GM12878 (cell line): ENCODE measurements around the gene NFASC. TPM values are rescaled to one million over a fixed set of nuclear protein-coding genes. Genes with fewer than 3 reads are reported as not detected.

ENCODE experiments used
- ATAC-seq: fragments of 200-7000 bp; cut with Tn5 transposase; 3 replicates; pipeline ENCODE4 v1.9.1; 2020; ENCODE audit warnings: mild to moderate bottlenecking, moderate library complexity
- BruUV-seq: library from RNA; stranded (reverse); fragments of 400-500 nt; replicated peaks from 2 replicates; lab custom pipeline; 2021; lab: Mats Ljungman, UMichigan
- CTCF ChIA-PET: fragments of 300-600 bp; sonication (Branson Sonifier 250); formaldehyde crosslinking; extraction: SDS; loops from one replicate; lab custom pipeline; 2021; ENCODE audit warnings: inconsistent platforms; lab: Yijun Ruan, JAX
- POLR2A ChIA-PET: fragments of 350-600 bp; formaldehyde crosslinking; extraction: SDS; loops from one replicate; lab custom pipeline; 2021; ENCODE audit warnings: inconsistent platforms; lab: Charles Lee
- RAD21 ChIA-PET: fragments of 300-600 bp; sonication (Branson Sonifier 250); formaldehyde crosslinking; loops from one replicate; lab custom pipeline; 2023; ENCODE audit warnings: antibody characterized with exemption; ENCODE audit not compliant: unreplicated experiment; lab: Charles Lee
- SMC1A ChIA-PET: fragments of 300-600 bp; sonication (Branson Sonifier 250); formaldehyde crosslinking; loops from one replicate; lab custom pipeline; 2023; ENCODE audit not compliant: unreplicated experiment, uncharacterized antibody; lab: Charles Lee
- DNase-seq: peaks from one replicate; pipeline ENCODE4 v3.0.0-alpha.2; 2011; ENCODE audit warnings: low read depth, low spot score
- FAIRE-seq: peaks from 3 replicates; lab custom pipeline; 2011; peaks lifted over from hg19 to GRCh38; lab: Jason Lieb, UNC
- H2AFZ ChIP-seq: 2 replicates; pipeline ENCODE4 v1.6.0; 2011; ENCODE audit warnings: low read depth, low read length, control low read depth; ENCODE audit not compliant: control insufficient read depth
- H3K27ac ChIP-seq: 2 replicates; pipeline ENCODE4 v1.5.1; 2011; ENCODE audit warnings: control low read depth; ENCODE audit not compliant: control insufficient read depth, insufficient read depth
- H3K27me3 ChIP-seq, 2 experiments: replicated peaks in 1 of 2; 2 replicates each; pipeline versions ENCODE4 v1.6.0 to v1.6.1; 2011; ENCODE audit warnings: low read length in 1 of 2; ENCODE audit not compliant: control insufficient read depth in 2 of 2, insufficient read depth in 2 of 2
- H3K36me3 ChIP-seq, 2 experiments: 2 replicates each; pipeline ENCODE4 v1.5.1; 2011; ENCODE audit warnings: low read length in 1 of 2; ENCODE audit not compliant: control insufficient read depth in 2 of 2, insufficient read depth in 2 of 2
- H3K4me1 ChIP-seq: 2 replicates; pipeline ENCODE4 v1.6.1; 2011; ENCODE audit warnings: mild to moderate bottlenecking, low read length, moderate library complexity, mixed read lengths; ENCODE audit not compliant: control insufficient read depth, insufficient read depth
- H3K4me2 ChIP-seq: 2 replicates; pipeline ENCODE4 v1.6.0; 2011; ENCODE audit warnings: control low read depth; ENCODE audit not compliant: control insufficient read depth, insufficient read depth
- H3K4me3 ChIP-seq: fragments of 200-600 bp; sonication (generic); 2 replicates; pipeline ENCODE4 v1.5.1; 2016
- H3K79me2 ChIP-seq: 2 replicates; pipeline ENCODE4 v1.6.0; 2011; ENCODE audit warnings: low read length; ENCODE audit not compliant: control insufficient read depth, insufficient read depth
- H3K9ac ChIP-seq: 2 replicates; pipeline ENCODE4 v1.8.0; 2011; ENCODE audit warnings: low read length, control low read depth, mixed read lengths; ENCODE audit not compliant: control insufficient read depth, insufficient read depth
- H3K9me3 ChIP-seq: replicated peaks from 3 replicates; pipeline ENCODE4 v1.5.1; 2011; ENCODE audit warnings: mild to moderate bottlenecking, low read length; ENCODE audit not compliant: control insufficient read depth, insufficient read depth
- H4K20me1 ChIP-seq: 2 replicates; pipeline ENCODE4 v1.6.0; 2011; ENCODE audit not compliant: control insufficient read depth, insufficient read depth
- CHD1 ChIP-seq: IDR thresholded peaks from 2 replicates; pipeline ENCODE4 v1.6.1; 2012; ENCODE audit warnings: low read depth, low read length, improper control_type of control experiment
- EP300 ChIP-seq, 2 experiments: fragments of 150-350 bp in 1 of 2; IDR thresholded peaks; 2 replicates each; pipeline ENCODE4 v1.6.1; 2011 to 2012; ENCODE audit warnings: low read depth in 2 of 2, low read length in 2 of 2, borderline replicate concordance in 1 of 2, improper control_type of control experiment in 1 of 2, inconsistent platforms in 1 of 2; ENCODE audit not compliant: control insufficient read depth in 1 of 2
- HDGF ChIP-seq: fragments of 450-650 bp; IDR thresholded peaks from 2 replicates; pipeline ENCODE4 v1.6.1; 2016; ENCODE audit warnings: antibody characterized with exemption
- IKZF2 ChIP-seq, 2 experiments: fragments of 450-650 bp; IDR thresholded peaks; 2 replicates each; pipeline ENCODE4 v1.6.1; 2017; ENCODE audit warnings: mild to moderate bottlenecking in 2 of 2, moderate library complexity in 2 of 2
- KLF5 ChIP-seq: fragments of 450-650 bp; IDR thresholded peaks from 2 replicates; pipeline ENCODE4 v1.6.1; 2014; ENCODE audit warnings: mild to moderate bottlenecking; ENCODE audit not compliant: partially characterized antibody
- LARP7 ChIP-seq: fragments of 450-650 bp; IDR thresholded peaks from 2 replicates; pipeline ENCODE4 v1.6.1; 2017; ENCODE audit warnings: mild to moderate bottlenecking
- NFXL1 ChIP-seq: fragments of 450-650 bp; IDR thresholded peaks from 2 replicates; pipeline ENCODE4 v1.6.1; 2017; ENCODE audit warnings: antibody characterized with exemption, mild to moderate bottlenecking, borderline replicate concordance
- NR2C1 ChIP-seq: fragments of 450-650 bp; IDR thresholded peaks from 2 replicates; pipeline ENCODE4 v1.6.1; 2017; ENCODE audit warnings: antibody characterized with exemption, mild to moderate bottlenecking, moderate library complexity
- PAX5 ChIP-seq: IDR thresholded peaks from 2 replicates; pipeline ENCODE4 v1.6.1; 2011; ENCODE audit warnings: low read depth, low read length, borderline replicate concordance
- RBBP5 ChIP-seq: fragments of 200-600 bp; sonication (generic); conservative IDR thresholded peaks from 2 replicates; pipeline ENCODE4 v1.6.1; 2016
- SMAD5 ChIP-seq: IDR thresholded peaks from 2 replicates; pipeline ENCODE4 v1.6.1; 2016; ENCODE audit warnings: antibody characterized with exemption, low read depth
- SMARCA5 ChIP-seq: fragments of 450-650 bp; IDR thresholded peaks from 2 replicates; pipeline ENCODE4 v1.6.1; 2017; ENCODE audit warnings: mild to moderate bottlenecking
- WGBS: methylation state at CpG from one replicate; pipeline ENCODE4 v1.1.6; 2016; ENCODE audit warnings: low lambda C conversion rate; ENCODE audit not compliant: insufficient replicate concordance, insufficient coverage; ENCODE audit errors: missing lambda C conversion rate; 5-methylcytosine and 5-hydroxymethylcytosine counted together
- in situ Hi-C: fragments of 300-500 bp; cut with MboI; formaldehyde crosslinking; loops from 9 replicates; pipeline ENCODE4 v1.14.3; 2018; ENCODE audit warnings: mixed read lengths
- intact Hi-C: fragments of 100-400 bp; cut with micrococcal nuclease; formaldehyde crosslinking; loops from one replicate; pipeline ENCODE4 v1.14.2; 2022; ENCODE audit not compliant: unreplicated experiment
- polyA plus RNA-seq, 11 experiments: library from polyadenylated mRNA; depleted of rRNA in 4 of 11; unstranded in 6 of 11; stranded (reverse) in 5 of 11; fragments of >200 nt; fragmentation: Nextera tagmentation in 4 of 11; fragmentation: Illumina TruSeq in 1 of 11; extraction: Ambion mirVana in 4 of 11; extraction: Trizol in 1 of 11; gene quantifications; 1 replicate in 1 of 11; 2 replicates in 10 of 11; pipeline versions ENCODE4 v1.2.1 to v1.2.3, GENCODE V29; 2011 to 2016; ENCODE audit warnings: inconsistent platforms in 2 of 11, missing spikeins in 2 of 11, low read depth in 1 of 11
- total RNA-seq, 4 experiments: library from RNA; depleted of rRNA in 3 of 4; stranded (reverse); fragments of >200 nt in 3 of 4; fragmentation: Illumina TruSeq in 1 of 4; extraction: Trizol in 1 of 4; gene quantifications; 2 replicates each; pipeline versions ENCODE4 v1.2.1 to v1.2.3, GENCODE V29; 2013 to 2021
- TF ChIP-seq, protein P1 (sequence below): fragments of 450-650 bp; conservative IDR thresholded peaks from 2 replicates; pipeline ENCODE4 v1.6.1; 2017; ENCODE audit warnings: mild to moderate bottlenecking, moderate library complexity
- TF ChIP-seq, protein P2 (sequence below): fragments of 450-650 bp; IDR thresholded peaks from 2 replicates; pipeline ENCODE4 v1.6.1; 2017; ENCODE audit warnings: mild to moderate bottlenecking, moderate library complexity

NFASC gene
- total and polyA plus RNA-seq, 10 of the 15 experiments (the other 5 are each of a cell fraction or from before 2014, with no cell fraction given), result 0.04 to 0.31 (median 0.12) TPM; not detected in 4

DNA sequence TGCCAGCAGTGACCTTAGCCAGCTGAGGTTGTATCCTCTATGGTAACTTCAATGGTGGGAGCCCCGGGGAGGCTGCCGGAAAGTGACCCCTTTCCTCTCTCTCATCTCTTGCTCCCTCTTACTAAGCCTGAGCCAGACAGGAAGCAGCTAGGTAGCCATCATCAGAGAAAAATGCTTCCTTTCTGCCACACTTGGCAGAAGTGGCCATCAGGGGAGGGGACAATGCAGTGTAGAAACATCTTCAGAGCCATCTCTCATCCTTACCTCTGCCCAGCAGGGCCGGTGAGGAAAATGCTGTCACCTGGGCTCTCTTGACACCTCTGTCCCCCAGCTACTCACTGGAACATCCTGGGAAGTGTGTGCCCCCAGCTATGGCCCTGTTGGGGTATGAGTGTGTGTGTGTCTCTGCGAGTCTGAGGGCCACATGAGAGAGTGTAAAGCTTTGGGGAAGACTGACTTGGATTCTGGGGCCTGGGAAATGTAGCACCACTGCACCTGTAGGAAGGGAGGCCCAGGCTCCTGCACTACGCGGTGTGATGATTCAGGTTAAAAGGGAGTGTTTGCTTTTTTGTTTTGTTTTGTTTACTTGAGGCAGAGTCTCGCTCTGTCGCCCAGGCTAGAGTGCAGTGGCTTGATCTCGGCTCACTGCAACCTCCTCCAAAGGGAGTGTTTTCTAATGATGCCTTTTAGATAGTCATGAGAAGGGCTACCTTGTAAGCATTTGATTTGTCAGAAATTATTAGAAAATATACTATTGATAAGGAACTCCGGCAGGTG, 123.6 kb downstream of the NFASC start:
- H3K27me3 ChIP-seq, result peaks cover 0 to 2% of the 10 kb centered on the region in 2 experiments; a peak in 3 of 4 replicates
- no peaks in the 10 kb centered on the region for H3K79me2 ChIP-seq
- H3K4me2 ChIP-seq, result no peak overlapping the region
- no peak for ATAC-seq
- no peak for TF ChIP-seq HDGF
- no peak for TF ChIP-seq LARP7
- TF ChIP-seq NR2C1, result no peak
- TF ChIP-seq IKZF2 (IDR thresholded peaks at IDR 0.05), result no peak
- TF ChIP-seq, protein P1, sequence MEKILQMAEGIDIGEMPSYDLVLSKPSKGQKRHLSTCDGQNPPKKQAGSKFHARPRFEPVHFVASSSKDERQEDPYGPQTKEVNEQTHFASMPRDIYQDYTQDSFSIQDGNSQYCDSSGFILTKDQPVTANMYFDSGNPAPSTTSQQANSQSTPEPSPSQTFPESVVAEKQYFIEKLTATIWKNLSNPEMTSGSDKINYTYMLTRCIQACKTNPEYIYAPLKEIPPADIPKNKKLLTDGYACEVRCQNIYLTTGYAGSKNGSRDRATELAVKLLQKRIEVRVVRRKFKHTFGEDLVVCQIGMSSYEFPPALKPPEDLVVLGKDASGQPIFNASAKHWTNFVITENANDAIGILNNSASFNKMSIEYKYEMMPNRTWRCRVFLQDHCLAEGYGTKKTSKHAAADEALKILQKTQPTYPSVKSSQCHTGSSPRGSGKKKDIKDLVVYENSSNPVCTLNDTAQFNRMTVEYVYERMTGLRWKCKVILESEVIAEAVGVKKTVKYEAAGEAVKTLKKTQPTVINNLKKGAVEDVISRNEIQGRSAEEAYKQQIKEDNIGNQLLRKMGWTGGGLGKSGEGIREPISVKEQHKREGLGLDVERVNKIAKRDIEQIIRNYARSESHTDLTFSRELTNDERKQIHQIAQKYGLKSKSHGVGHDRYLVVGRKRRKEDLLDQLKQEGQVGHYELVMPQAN, result no peak
- TF ChIP-seq KLF5, result no peak
- TF ChIP-seq PAX5, result no peak
- TF ChIP-seq SMARCA5, result no peak
- no peak for TF ChIP-seq EP300 (IDR thresholded peaks at IDR 0.05; ENCODE audit: borderline replicate concordance in 1 of 2, control insufficient read depth in 1 of 2, low read depth in 2 of 2, low read length in 2 of 2)
- TF ChIP-seq, protein P2, sequence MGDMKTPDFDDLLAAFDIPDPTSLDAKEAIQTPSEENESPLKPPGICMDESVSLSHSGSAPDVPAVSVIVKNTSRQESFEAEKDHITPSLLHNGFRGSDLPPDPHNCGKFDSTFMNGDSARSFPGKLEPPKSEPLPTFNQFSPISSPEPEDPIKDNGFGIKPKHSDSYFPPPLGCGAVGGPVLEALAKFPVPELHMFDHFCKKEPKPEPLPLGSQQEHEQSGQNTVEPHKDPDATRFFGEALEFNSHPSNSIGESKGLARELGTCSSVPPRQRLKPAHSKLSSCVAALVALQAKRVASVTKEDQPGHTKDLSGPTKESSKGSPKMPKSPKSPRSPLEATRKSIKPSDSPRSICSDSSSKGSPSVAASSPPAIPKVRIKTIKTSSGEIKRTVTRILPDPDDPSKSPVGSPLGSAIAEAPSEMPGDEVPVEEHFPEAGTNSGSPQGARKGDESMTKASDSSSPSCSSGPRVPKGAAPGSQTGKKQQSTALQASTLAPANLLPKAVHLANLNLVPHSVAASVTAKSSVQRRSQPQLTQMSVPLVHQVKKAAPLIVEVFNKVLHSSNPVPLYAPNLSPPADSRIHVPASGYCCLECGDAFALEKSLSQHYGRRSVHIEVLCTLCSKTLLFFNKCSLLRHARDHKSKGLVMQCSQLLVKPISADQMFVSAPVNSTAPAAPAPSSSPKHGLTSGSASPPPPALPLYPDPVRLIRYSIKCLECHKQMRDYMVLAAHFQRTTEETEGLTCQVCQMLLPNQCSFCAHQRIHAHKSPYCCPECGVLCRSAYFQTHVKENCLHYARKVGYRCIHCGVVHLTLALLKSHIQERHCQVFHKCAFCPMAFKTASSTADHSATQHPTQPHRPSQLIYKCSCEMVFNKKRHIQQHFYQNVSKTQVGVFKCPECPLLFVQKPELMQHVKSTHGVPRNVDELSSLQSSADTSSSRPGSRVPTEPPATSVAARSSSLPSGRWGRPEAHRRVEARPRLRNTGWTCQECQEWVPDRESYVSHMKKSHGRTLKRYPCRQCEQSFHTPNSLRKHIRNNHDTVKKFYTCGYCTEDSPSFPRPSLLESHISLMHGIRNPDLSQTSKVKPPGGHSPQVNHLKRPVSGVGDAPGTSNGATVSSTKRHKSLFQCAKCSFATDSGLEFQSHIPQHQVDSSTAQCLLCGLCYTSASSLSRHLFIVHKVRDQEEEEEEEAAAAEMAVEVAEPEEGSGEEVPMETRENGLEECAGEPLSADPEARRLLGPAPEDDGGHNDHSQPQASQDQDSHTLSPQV, result no peak
- no peak for TF ChIP-seq CHD1
- TF ChIP-seq NFXL1, result no peak
- TF ChIP-seq RBBP5, result no peak
- no peak for TF ChIP-seq SMAD5
- H4K20me1 ChIP-seq, result no peaks in the 10 kb centered on the region
- ChIA-PET RAD21 (interaction anchor here (1.2 to 1.6 kb wide), 2 partner anchors 15 to 68 kb away, joined by 3 to 4 read pairs; no protein-coding TSS in a partner anchor), CTCF (interaction anchor here (1.0 to 7.9 kb wide), 5 partner anchors 18 to 262 kb away, joined by 3 to 151 read pairs (median 4); no protein-coding TSS in a partner anchor), POLR2A (no interaction called here), SMC1A (interaction anchor here (0.6 to 2.3 kb wide), 2 partner anchors 67 to 430 kb away, joined by 3 to 10 read pairs; no protein-coding TSS in a partner anchor)
- no peak for DNase-seq
- in situ Hi-C loops, result no loop called here
- no peak overlapping the region for H3K9ac ChIP-seq
- H3K27ac ChIP-seq, result no peak overlapping the region
- no peaks in the 10 kb centered on the region; the same call in 1 of the 2 replicates for H3K4me1 ChIP-seq
- no peak for FAIRE-seq
- WGBS, result 34% methylated on average over 10 of the region's 10 CpGs
- H3K4me3 ChIP-seq, result no peak overlapping the region
- no TSS peak for BruUV-seq
- H2AFZ ChIP-seq, result no peak overlapping the region
- no peaks in the 10 kb centered on the region for H3K36me3 ChIP-seq
- H3K9me3 ChIP-seq, result no peaks in the 10 kb centered on the region
- intact Hi-C loops, result no loop called here
